Inflammatory macrophage treated with lipopolysaccharide for 1 hour (primary cell): ENCODE results near the gene LRRN3.
"Not testable (repeated sequence)": the region's sequence is repeated elsewhere in the genome, so short reads cannot be mapped to it uniquely, and the experiment has no call there.

Experiments used
- DNase-seq, 2 donors: peaks; one replicate each; pipeline ENCODE4 v3.0.0-alpha.2; 2020 to 2022

LRRN3 gene

DNA sequence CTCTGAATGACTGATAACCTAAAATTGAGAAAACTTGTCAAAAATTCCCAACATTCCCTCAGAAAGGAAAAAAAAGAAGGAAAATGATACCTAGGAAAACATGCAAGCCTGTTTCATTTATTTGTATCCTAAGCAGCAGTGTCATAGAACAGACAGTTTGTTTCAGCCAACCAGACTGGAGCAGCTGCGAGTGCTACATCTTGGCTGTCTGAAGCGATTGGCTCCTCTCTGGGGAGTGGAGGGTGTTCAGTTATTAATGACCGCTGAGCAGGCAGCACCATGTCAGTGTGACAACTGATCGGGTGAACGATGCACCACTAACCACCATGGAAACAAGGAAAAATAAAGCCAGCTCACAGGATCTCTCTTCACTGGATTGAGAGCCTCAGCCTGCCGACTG is at the start of gene LRRN3:
Gene LRRN3 (plus strand): TSS at position 282 of the 400 bp plus-strand sequence. CDS start 31,646 bp downstream, outside the sequence.
- DNase-seq: no peak

DNA sequence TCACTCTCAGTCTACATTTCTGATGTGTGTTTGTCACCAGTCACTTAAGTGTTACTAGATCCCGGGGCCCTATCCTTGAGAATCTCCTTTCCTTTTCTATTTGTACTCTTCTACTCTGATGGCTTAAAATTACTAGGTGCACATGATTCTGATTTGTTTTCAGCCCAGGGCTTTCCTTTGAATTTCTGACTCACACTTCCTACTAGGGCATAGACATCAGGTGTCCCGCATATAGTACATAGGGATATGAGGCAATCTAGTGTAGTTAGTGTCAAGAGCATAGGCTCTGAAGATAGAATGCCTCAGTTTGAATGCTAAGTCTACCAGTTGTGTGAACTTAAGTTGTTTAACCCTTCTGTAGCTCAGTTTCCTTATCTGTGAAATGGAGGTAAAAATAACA is 49.4 kb upstream of the LRRN3 start:
- DNase-seq: no peak

DNA sequence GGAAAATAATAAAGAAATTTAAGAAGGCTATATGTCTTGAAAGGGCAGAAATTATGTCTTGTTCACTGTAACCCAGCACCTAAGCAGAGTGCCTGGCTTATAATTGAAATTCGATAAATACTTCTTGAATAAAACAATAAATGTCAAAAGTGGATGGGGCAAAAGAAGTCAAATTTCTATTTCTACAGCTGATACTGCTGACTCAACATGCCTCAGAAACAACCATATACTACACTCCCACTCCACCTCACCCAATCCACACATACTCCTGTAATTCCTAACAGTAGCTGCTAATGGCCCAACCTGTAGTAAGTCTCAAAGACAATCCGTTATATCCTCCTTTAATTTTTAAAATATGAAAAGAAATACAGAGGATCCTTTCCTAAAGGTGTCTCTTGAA is 48.1 kb upstream of the LRRN3 start:
- no peak for DNase-seq

DNA sequence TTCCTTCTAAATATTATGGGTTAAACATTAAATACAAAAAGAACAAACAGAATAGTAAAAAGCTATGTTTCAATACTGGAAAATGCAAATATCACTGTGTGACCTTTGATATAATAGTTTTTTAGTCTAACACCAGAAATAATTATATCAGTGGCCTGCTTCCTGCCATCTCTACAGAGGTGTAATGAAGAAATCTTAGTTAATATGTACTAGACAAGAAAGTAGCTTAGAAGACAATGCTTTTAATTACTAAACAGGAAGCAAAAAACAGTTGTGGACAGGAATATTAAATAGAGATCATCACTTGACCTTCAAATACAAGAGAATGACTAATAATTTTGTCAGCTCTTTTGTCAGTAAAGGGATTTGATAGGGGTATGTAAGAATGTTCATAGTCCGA is 47.4 kb upstream of the LRRN3 start:
- no peak for DNase-seq

DNA sequence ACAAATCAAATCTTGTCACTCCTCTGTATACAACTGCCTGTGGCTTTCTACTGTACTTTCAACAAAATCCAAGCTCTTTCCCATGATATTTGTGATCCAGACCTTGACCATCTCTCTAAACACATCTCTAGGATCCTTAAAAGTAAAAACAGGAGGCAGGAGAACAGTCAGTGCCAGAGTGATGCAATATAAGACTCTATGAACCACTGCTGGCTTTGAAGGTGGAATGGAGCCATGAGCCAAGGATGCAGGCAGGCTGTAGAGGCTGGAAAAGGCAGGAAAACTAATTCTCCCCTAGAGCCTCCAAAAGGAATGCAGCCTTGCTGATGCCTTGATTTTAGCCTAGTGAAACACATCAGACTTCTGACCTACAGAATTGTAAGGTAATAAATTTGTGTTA is 45.5 kb upstream of the LRRN3 start:
- DNase-seq: no peak

DNA sequence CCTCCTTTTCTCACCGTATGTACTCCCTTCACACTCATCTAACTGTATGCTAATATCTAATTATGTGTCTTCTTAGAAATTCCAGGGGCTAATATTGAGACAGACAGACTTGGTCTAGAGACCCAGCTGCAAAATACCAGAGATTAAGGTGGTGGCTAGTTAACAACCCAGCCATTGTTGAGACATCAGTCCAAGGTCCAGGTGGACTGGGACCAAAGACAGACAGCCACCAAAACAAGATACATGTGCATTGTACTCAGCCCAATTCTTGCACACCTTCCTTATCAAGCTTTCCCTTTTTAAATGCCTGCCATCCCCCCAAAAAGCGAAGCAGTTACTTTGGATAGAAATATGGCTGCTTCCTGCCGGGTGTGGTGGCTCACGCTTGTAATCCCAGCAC is 43.3 kb upstream of the LRRN3 start:
- DNase-seq: no peak

DNA sequence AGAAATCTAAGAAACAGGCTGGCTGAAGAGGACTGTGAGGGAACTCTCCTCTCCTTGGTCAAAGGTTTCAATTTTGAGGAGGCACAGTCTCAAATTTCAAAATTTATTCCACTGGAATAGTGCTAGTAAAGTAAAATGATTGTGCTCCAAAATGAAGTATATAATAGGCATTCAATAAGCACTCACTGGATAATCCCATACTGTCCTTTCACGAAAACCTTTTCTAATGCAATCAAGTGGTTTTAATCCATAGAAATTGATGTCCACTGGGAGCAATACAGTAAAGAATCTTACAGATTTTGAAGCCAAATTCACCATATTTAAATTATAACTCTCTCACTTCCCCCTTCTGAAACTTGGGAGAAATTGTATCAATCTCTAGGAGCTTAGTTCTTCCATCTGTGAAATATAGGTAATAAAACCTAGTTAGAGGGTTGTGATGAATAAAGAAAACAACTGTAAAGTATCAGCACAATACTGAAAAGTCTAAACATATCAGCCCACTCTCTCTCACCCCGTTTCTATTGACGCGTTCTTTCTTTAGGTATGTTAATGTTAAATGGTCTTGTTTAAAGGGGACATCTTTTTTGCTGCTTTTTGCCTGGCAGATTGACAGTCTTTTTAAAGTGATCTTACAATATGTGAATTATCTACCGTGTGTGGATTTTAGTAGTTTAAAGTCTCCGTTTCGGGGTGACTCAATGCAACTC is 40.8 kb upstream of the LRRN3 start:
- DNase-seq: no peak

DNA sequence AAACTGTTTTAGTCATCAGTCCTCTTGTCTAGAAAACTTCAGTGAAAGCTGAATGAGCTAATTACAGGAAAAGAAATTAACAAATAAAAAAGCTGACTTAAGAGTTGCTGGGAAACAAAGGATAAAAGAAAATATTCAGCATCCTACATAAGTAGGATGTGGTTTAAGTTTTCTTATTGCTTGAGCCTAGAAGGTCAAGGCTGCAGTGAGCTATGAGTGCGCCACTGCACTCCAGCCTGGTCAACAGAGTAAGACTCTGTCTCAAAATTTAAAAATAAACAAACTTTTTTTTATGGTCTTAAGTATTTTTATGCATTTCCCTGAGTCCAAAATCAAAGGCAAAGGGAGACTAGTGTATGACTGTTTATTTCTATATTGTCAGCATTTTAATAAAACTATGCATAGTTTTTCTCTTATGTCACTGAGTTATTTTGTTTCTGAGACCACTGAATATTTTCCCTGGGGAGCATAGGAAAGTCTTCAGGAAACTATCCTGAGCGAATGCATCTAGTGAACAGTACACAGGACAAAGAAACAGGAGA is 40.0 kb upstream of the LRRN3 start:
- DNase-seq: no peak

DNA sequence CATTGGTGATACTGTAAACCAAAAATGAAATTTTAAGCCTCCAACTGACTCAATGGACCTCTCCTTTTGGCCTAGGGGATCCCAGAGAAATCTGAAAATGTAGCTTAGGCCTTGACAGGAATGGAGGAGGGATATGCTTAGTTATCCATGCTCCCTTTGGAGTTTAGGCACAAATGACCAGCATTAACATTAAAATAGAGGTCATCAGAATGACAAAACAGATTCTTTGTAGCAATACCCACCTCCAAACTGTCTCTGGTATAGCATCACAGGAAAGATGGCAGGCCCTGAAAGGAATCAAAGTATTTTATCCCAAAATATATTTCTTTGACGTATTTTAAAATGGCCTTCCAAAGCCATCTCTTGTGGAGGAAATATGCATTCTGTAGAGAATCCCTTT is 39.1 kb upstream of the LRRN3 start:
- DNase-seq: no peak

DNA sequence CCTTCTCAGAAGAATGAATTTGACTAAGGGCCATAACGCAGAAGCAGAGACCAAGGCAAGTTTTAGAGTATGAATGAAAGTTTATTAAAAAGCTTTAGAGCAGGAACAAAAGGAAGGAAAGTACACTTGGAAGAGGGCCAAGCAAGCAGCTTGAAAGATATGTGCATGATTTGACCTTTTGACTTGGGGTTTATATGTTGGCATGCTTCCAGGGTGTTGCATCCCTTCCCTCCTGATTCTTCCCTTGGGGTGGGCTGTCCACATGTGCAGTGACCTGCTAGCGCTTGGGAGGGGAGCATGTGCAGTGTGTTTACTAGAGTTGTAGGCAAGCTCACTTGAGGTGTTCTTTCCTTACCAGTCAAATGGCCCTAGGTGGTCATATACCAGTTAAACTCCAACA is 37.9 kb upstream of the LRRN3 start:
- no peak for DNase-seq

DNA sequence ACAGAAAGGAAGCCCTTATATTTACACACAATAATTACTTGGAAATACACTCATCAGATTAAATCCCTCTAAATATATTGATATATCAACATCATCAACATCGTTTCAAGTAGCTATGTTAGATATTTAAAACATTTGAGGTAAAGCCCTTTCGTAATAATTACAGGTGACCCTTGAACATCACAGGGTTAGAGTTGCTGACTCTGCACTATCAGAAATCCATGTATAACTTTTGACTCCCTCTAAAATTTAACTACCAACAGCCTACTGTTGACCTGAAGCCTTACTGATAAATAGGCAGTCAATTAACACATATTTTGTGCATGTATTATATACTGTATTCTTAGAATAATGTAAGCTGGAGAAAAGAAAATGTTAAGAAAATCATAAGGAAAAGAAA is 34.6 kb upstream of the LRRN3 start:
- DNase-seq: no peak

DNA sequence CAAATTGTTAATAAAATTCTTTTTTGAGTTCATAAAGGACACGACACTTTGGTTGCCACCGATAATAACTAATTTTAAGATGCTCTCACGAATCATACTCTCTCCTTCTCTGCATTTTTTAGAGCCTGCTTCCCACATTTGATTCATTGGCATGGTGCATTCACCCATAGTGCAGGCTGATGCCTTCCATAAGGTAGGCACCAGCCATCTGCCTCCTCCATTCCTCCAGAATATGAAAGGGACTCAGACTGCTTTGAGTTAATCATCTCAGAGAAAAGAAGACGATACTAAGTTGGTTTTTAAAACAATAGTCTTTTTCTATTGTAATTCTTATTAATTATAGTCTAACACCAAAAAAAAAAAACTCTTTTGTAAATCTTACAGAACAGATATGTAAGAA is 33.9 kb upstream of the LRRN3 start:
- DNase-seq: no peak

DNA sequence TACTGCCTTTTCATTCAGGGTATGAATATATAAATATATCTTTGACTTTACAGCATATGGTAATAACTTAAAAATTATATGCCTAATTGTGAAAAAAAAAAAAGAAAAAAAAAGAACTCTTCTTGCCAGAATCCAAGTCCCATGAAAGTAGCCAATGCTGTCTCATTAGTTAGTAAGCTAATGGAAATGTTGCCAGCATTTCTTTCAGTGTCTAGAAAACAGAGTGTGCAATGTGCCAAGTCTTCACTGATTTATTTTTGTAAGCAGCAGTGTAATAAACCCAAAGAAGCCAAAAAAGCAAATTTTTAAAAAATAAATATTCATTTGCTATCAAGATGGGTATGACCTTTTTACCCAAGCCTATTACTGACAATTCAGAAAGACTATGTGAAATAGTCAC is 31.1 kb upstream of the LRRN3 start:
- no peak for DNase-seq

DNA sequence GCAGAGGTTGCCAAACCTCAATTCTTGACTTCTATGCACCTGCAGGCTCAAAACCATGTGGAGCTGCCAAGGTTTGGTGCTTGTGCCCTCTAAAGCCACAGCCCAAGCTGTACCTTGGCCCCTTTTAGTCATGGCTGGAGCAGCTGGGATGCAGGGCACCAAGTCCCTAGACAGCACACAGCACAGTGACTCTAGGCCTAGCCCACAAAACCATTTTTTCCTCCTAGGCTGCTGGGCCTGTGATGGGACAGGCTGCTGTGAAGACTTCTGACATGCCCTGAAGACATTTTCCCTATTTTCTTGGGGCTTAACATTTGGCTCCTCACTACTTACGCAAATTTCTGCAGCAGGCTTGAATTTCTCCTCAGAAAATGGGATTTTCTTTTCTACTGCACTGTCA is 27.8 kb upstream of the LRRN3 start:
- no peak for DNase-seq

DNA sequence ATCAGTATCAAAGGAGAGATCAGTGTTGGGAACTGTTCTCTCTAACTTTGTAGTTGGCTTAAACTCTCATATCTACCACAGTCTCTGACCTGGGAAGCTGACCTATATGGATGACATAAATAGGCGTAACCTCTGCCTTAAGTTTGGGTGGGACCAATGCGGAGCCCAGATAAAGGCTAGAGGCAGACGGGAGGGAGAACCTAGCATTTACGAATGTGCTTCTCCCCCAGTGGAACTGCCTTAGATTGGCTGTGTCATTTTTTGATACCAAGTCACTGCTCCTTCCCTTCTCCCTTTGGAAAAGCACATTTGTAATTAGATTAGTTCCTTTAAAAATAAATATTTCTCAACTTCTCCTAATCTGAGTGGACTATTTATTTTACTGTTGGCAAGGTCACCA is 23.7 kb upstream of the LRRN3 start:
- DNase-seq: no peak

DNA sequence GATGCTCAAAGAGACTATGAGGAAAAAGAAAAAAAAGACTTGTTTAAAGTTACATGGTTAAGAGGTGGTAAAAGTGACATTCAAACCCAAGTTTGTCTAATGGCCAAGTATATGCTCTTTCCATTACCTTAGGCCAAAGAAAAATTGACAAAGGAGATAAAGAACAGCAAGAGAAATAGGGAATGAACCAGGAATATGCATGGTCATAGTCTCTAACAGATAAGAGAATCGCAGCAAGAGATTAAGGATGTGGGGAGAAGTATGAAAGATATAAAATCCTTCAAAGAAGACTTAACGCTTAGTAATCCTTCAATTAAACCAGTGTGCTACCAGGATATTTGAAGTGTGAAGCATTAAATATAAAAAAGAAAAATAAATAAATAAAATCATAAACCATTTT is 23.2 kb upstream of the LRRN3 start:
- no peak for DNase-seq

DNA sequence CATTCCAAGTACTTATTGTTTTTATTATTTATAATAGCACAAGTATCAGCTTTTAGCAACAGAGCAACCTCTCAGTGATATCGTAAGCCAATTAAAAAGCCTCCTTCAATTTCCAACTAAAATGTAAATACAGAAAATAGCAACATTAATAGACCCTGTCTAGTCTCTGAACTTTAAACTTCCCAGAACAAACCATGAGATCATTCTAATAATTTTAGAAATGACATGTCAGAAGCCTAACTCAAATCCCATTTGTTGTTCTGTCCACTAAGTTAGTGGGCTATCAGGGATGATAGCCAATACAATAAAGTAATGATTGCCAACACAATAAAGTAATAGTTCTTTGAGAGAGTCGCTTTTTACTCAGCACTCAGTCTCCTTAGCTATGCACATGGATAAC is 22.3 kb upstream of the LRRN3 start:
- DNase-seq: no peak

DNA sequence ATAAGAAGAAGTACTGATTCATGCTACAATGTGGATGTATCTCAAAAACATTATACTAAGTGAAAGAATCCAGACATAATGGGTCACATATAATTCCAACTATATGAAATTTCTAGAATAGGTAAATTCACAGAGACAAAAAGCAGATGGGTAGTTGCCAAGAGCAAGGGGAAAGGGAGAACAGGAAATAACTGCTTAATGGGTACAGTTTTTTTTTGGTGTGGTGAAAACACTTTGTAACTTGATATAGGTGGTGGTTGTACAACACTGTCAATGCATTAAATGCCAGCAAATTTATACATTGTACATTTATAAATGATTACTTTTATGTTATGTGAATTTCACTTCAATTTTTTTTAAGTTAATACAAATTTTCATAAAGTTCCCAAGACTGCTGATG is 19.4 kb upstream of the LRRN3 start:
- DNase-seq: no peak

DNA sequence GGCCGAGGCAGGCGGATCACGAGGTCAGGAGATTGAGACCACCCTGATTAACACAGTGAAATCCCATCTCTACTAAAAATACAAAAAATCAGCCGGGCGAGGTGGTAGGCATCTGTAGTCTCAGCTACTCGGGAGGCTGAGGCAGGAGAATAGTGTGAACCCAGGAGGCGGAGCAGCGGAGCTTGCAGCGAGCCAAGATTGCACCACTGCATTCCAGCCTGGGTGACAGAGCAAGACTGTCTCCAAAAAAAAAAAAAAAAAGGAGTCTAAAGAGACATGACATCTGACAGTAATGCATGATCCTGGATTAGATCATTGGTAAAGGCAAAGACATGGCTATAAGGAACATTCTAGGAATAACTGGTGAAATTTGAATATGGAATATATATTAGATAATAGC is 18.3 kb upstream of the LRRN3 start:
- DNase-seq: not testable (repeated sequence)

DNA sequence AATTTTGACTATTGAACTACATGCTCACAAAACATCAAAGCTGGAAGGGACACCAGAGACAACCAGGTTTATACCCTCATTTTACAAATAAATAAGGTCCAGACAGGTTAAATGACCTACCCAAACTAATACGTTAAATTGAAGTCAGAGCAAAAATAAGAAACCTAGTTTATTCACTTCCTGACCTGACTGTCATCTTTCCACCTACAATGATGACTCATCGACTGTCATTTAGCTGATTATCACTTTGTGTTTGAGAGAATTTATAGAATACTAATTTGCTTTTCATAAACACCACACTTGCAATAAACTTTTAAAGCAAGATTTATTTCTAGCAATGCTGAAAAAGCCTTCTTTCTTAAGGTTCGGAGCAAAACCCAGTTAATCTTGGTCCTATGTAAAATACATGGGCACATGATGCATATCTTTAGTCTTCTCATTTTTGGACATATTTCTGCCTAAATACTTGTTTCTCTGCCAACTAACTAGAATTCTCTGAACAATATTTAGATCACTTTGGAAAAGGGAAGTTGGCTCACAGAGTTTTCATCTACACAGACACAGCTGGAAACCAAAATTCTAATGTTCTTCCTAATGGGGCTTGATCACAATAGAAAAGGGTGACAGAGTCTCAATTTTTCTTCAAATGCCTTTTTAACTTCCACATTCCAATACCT is 16.7 kb upstream of the LRRN3 start:
- DNase-seq: no peak

DNA sequence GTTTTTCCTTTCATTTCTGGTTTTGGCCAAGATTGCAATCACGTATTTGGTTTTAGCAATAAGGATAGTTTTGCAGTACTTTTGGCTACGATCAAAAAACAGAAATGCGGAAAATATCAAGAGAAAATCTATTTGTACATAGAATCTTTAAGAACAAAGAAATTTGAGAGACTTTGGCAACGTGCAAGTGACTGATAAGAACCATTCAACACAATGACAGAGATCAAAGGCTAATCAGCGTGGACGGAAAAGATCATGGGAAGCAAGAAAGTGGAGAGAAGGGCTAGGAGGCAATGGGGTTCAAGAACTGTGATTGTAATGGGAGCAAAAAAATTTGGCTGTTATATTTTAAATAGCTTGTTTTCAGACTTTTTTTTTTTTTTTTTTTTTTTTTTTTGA is 16.2 kb upstream of the LRRN3 start:
- DNase-seq: no peak

DNA sequence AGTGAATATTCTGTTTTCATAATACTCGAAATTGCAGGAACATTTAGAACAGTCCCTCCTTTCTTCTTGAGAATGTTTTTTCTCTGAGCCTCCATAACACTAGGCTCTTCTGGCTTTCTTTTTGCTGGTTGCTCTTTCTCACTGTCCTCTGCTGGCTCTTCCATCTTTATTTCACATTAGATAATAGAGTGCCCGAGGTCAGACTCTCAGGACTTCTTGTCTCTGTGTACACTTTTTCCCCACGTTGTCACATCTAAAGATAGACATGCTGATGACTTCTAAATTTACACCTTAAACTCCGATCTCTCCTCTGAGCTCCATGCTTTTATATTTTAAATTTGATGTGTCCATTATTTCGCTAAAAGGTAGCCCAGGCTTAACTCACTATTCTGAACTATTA is 15.4 kb upstream of the LRRN3 start:
- no peak for DNase-seq

DNA sequence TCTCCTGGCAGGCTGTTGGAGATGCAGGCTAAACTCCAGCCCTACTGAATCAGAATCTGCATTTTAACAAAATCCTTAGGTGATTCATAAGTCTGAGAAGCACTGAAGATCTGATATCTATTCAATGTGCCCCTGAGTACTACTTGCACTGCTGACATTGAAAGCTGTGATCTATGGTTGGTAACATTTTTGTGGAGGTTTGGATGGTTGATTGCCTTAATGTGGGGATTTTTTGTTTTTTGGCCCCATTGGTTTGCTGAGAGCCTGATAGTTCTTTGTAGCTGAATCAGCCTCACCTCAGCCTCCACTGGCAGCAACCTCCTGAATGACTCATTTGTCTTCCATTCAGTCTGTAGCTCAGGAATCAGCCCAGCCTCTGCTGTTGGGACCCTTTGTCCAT is 14.7 kb upstream of the LRRN3 start:
- no peak for DNase-seq

DNA sequence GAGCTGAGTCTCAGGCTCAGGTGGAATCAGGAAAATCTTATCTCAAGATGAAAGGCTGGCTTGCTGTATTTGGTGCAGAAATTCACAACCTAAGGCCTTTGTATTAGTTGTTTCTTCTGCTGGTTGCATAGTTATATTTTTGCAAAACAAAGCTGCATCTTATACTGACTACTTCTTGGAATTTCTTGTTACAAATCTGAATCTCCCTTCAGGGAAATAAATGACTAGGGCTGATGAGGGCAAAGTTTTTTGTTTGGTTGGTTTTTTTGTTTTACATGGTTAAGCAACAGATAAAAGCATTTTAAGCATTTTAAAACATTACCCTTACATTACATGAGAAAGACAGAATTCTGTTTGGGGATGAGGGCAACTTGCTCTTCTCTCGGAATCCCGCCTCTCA is 13.9 kb upstream of the LRRN3 start:
- no peak for DNase-seq
